Measurements from ENCODE around the gene KIF4A. TPM values are rescaled to one million over a fixed set of nuclear protein-coding genes. Genes with fewer than 3 reads are reported as not detected.
"Not testable (repeated sequence)": the region's sequence is repeated elsewhere in the genome, so short reads cannot be mapped to it uniquely, and the experiment has no call there.

KIF4A gene
- total RNA-seq, result 10 to 100 TPM; 27.9 to 28.8 TPM

- no peaks in the 10 kb centered on the region for H3K9me3 Mint-ChIP-seq
- ATAC-seq (ENCODE audit: low read depth), result peak; percentile 98
- POLR2A ChIA-PET, result interaction anchor here (0.6 to 2.0 kb wide), 6 partner anchors 10 to 1987 kb away, joined by 3 to 10 read pairs (median 4); partner anchors contain the start of genes IGBP1 and RPS4X
These were observed at the start of gene KIF4A, which contains the start of gene PDZD11 for GRCh38 chrX:70289793-70290770. Gene KIF4A, plus strand, starts transcription at chrX:70290104. Its CDS starts 355 bp downstream, at chrX:70290459. Gene PDZD11, minus strand, starts transcription at chrX:70289927. Its CDS starts 586 bp downstream, at chrX:70289341.

GRCh38 chrX:70240751-70241150 lies 49.2 kb upstream of the KIF4A start:
- ATAC-seq (ENCODE audit: low read depth), result no peak
- H3K27ac Mint-ChIP-seq, result no peak overlapping the region

More at GRCh38 chrX:70289793-70290770, at the start of gene KIF4A, which contains the start of gene PDZD11:
- peaks cover 15% of the 10 kb centered on the region for H3K36me3 Mint-ChIP-seq
- DNase-seq, result peak; percentile 83
- no peaks in the 10 kb centered on the region for H3K27me3 Mint-ChIP-seq
- H3K4me3 Mint-ChIP-seq, result peak within 1 kb of the TSS; percentile 93
- H3K4me1 Mint-ChIP-seq, result peaks cover 17% of the 10 kb centered on the region
- H3K27ac Mint-ChIP-seq, result peak within 1 kb of the TSS; percentile 89

DNA sequence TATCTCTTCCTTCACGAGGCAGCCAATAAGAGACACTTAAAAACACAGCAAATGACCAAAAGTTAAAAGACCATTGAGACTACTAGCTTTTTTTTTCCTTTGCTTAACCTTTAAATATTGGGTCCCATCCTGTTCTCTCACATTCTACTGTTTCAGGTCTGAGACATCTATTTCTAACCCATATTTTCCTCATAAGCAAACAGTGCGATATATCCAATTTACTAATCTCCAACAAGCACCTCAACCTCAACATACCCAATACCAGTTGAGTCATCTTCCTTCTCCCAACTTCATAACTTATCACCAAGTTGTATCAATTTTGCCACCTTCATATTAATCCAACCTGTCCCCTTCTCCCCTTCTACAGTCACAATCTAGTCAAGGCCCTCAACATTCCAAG lies 48.4 kb upstream of the KIF4A start:
- Mint-ChIP-seq H3K27ac (no peak overlapping the region), H3K27me3 (no peaks in the 10 kb centered on the region), H3K4me1 (no peaks in the 10 kb centered on the region), H3K4me3 (no peak overlapping the region), H3K36me3 (no peaks in the 10 kb centered on the region), H3K9me3 (no peaks in the 10 kb centered on the region)
- DNase-seq (no peak), ATAC-seq (ENCODE audit: low read depth) (no peak)
- POLR2A ChIA-PET, result no interaction called here

More at GRCh38 chrX:70240751-70241150, 49.2 kb upstream of the KIF4A start:
- POLR2A ChIA-PET, result no interaction called here
- Mint-ChIP-seq H3K36me3 (no peaks in the 10 kb centered on the region), H3K9me3 (no peaks in the 10 kb centered on the region), H3K4me3 (no peak overlapping the region), H3K27me3 (no peaks in the 10 kb centered on the region), H3K4me1 (no peaks in the 10 kb centered on the region)
- DNase-seq, result no peak

GRCh38 chrX:70243601-70244000 lies 46.3 kb upstream of the KIF4A start:
- H3K27me3 Mint-ChIP-seq; H3K4me3 Mint-ChIP-seq; POLR2A ChIA-PET; ATAC-seq (ENCODE audit: low read depth); DNase-seq; H3K36me3 Mint-ChIP-seq; H3K27ac Mint-ChIP-seq; H3K9me3 Mint-ChIP-seq; H3K4me1 Mint-ChIP-seq: not testable (repeated sequence)

DNA sequence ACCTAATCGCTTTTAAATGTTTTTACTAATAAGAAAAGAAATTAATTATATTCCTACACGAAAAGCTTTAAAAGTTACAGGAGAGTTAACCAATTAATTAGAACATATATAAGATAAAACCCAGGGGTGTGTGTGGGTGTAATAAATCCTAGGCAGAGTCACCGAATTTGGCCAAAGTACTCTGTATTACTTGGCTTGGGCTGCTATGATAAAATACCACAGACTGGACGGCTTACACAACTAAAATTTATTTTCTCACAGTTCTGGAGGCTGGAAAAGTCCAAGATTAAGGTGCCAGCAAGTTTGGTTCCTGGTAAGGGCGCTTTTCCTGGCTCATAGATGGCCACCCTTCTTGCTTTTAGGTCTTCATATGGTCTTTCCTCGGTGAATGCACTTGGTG lies 45.0 kb upstream of the KIF4A start:
- DNase-seq, result no peak
- no peaks in the 10 kb centered on the region for H3K9me3 Mint-ChIP-seq
- no peaks in the 10 kb centered on the region for H3K27me3 Mint-ChIP-seq
- no peak overlapping the region for H3K4me3 Mint-ChIP-seq
- ATAC-seq (ENCODE audit: low read depth), result no peak
- no peak overlapping the region for H3K27ac Mint-ChIP-seq
- no peaks in the 10 kb centered on the region for H3K4me1 Mint-ChIP-seq
- POLR2A ChIA-PET, result no interaction called here
- no peaks in the 10 kb centered on the region for H3K36me3 Mint-ChIP-seq

- H3K4me1 Mint-ChIP-seq, result no peaks in the 10 kb centered on the region
- no peak for DNase-seq
- no peaks in the 10 kb centered on the region for H3K27me3 Mint-ChIP-seq
- H3K4me3 Mint-ChIP-seq, result no peak overlapping the region
- H3K36me3 Mint-ChIP-seq, result no peaks in the 10 kb centered on the region
- no peak for ATAC-seq (ENCODE audit: low read depth)
- POLR2A ChIA-PET, result no interaction called here
- H3K27ac Mint-ChIP-seq, result no peak overlapping the region
- no peaks in the 10 kb centered on the region for H3K9me3 Mint-ChIP-seq
These were observed 42.7 kb upstream of the KIF4A start for GRCh38 chrX:70247252-70247651.

GRCh38 chrX:70252491-70252890 lies 37.4 kb upstream of the KIF4A start:
- no peak overlapping the region for H3K27ac Mint-ChIP-seq
- ATAC-seq (ENCODE audit: low read depth), result no peak
- H3K27me3 Mint-ChIP-seq, result no peaks in the 10 kb centered on the region
- no peak overlapping the region for H3K4me3 Mint-ChIP-seq
- H3K4me1 Mint-ChIP-seq, result peaks cover 4% of the 10 kb centered on the region
- H3K36me3 Mint-ChIP-seq, result peaks cover 1% of the 10 kb centered on the region
- no peak for DNase-seq
- no peaks in the 10 kb centered on the region for H3K9me3 Mint-ChIP-seq
- POLR2A ChIA-PET, result no interaction called here

GRCh38 chrX:70253377-70254062 lies 36.4 kb upstream of the KIF4A start:
- DNase-seq, result no peak
- no peaks in the 10 kb centered on the region for H3K27me3 Mint-ChIP-seq
- H3K27ac Mint-ChIP-seq, result peak overlapping the region; percentile 11

GRCh38 chrX:70254063-70254400 lies 35.9 kb upstream of the KIF4A start:
- Mint-ChIP-seq H3K9me3 (no peaks in the 10 kb centered on the region), H3K4me1 (peaks cover 4% of the 10 kb centered on the region), H3K27ac (peak overlapping the region; percentile 11), H3K27me3 (no peaks in the 10 kb centered on the region), H3K4me3 (no peak overlapping the region), H3K36me3 (peaks cover 1% of the 10 kb centered on the region)
- POLR2A ChIA-PET, result no interaction called here
- ATAC-seq (ENCODE audit: low read depth) (no peak), DNase-seq (no peak)

More at GRCh38 chrX:70253377-70254062, 36.4 kb upstream of the KIF4A start:
- ATAC-seq (ENCODE audit: low read depth), result no peak
- Mint-ChIP-seq H3K9me3 (no peaks in the 10 kb centered on the region), H3K4me1 (peaks cover 4% of the 10 kb centered on the region), H3K36me3 (peaks cover 1% of the 10 kb centered on the region), H3K4me3 (no peak overlapping the region)
- POLR2A ChIA-PET, result no interaction called here

GRCh38 chrX:70254909-70255308 lies 35.0 kb upstream of the KIF4A start:
- Mint-ChIP-seq H3K27ac (no peak overlapping the region), H3K27me3 (no peaks in the 10 kb centered on the region), H3K4me3 (no peak overlapping the region), H3K36me3 (peaks cover 1% of the 10 kb centered on the region), H3K4me1 (peaks cover 4% of the 10 kb centered on the region), H3K9me3 (no peaks in the 10 kb centered on the region)
- POLR2A ChIA-PET, result no interaction called here
- ATAC-seq (ENCODE audit: low read depth), result no peak
- DNase-seq, result no peak

- H3K36me3 Mint-ChIP-seq, result peaks cover 1% of the 10 kb centered on the region
- H3K9me3 Mint-ChIP-seq, result no peaks in the 10 kb centered on the region
- H3K27ac Mint-ChIP-seq, result no peak overlapping the region
- DNase-seq (no peak), ATAC-seq (ENCODE audit: low read depth) (no peak)
- no peaks in the 10 kb centered on the region for H3K27me3 Mint-ChIP-seq
- H3K4me1 Mint-ChIP-seq, result peaks cover 4% of the 10 kb centered on the region
- no peak overlapping the region for H3K4me3 Mint-ChIP-seq
- POLR2A ChIA-PET, result no interaction called here
These were observed 34.5 kb upstream of the KIF4A start for GRCh38 chrX:70255452-70255851.

GRCh38 chrX:70257423-70258288 lies 32.2 kb upstream of the KIF4A start:
- no peaks in the 10 kb centered on the region for H3K9me3 Mint-ChIP-seq
- DNase-seq (no peak), ATAC-seq (ENCODE audit: low read depth) (no peak)
- H3K4me3 Mint-ChIP-seq, result no peak overlapping the region
- POLR2A ChIA-PET, result no interaction called here
- peaks cover 4% of the 10 kb centered on the region for H3K4me1 Mint-ChIP-seq
- peaks cover 1% of the 10 kb centered on the region for H3K36me3 Mint-ChIP-seq
- no peaks in the 10 kb centered on the region for H3K27me3 Mint-ChIP-seq
- no peak overlapping the region for H3K27ac Mint-ChIP-seq

GRCh38 chrX:70260104-70260503 lies 29.8 kb upstream of the KIF4A start, which contains the start of gene P2RY4:
Gene P2RY4, minus strand, starts transcription at chrX:70260204. Its CDS starts 580 bp downstream, at chrX:70259624.
- H3K4me1 Mint-ChIP-seq, result peaks cover 1% of the 10 kb centered on the region
- H3K9me3 Mint-ChIP-seq, result no peaks in the 10 kb centered on the region
- ATAC-seq (ENCODE audit: low read depth) (no peak), DNase-seq (no peak)
- H3K27ac Mint-ChIP-seq, result no peak within 1 kb of the TSS
- H3K27me3 Mint-ChIP-seq, result peaks cover 2% of the 10 kb centered on the region
- POLR2A ChIA-PET, result no interaction called here
- H3K4me3 Mint-ChIP-seq, result no peak within 1 kb of the TSS
- peaks cover under 1% of the 10 kb centered on the region for H3K36me3 Mint-ChIP-seq

All from activated naive CD8-positive, alpha-beta T cell treated with anti-CD3 and anti-CD28 coated beads, Interleukin-2, amount 10 ng/mL, durations not matched to agents 7 days and 5 days (primary cell).